Lung (tissue), 12 donors: ENCODE data around the gene MEIKIN. TPM values are rescaled to one million over a fixed set of nuclear protein-coding genes. Genes with fewer than 3 reads are reported as not detected.

Source experiments
- ATAC-seq: fragments of 200-7000 bp; cut with Tn5 transposase; one replicate; pipeline ENCODE4 v1.9.1; 2020; ENCODE audit warnings: moderate number of reproducible peaks; ENCODE audit not compliant: insufficient read depth, low FRiP score
- DNase-seq, 3 donors: peaks; one replicate each; pipeline ENCODE4 v3.0.0-alpha.2; 2013 to 2017
- H3K27ac ChIP-seq, 2 donors: one replicate each; pipeline ENCODE4 v1.5.1; 2013; ENCODE audit warnings: mild to moderate bottlenecking in 2 of 2, moderate library complexity in 2 of 2, control low read depth in 1 of 2, inconsistent platforms in 1 of 2, low read depth in 1 of 2, low read length in 1 of 2
- H3K27me3 ChIP-seq, 3 donors: one replicate each; pipeline ENCODE4 v1.5.1; 2013; ENCODE audit warnings: low read length in 2 of 3; ENCODE audit not compliant: control insufficient read depth in 3 of 3, insufficient read depth in 3 of 3
- H3K36me3 ChIP-seq, 4 donors: one replicate each; pipeline ENCODE4 v1.5.1; 2013; ENCODE audit warnings: low read length in 4 of 4, mild to moderate bottlenecking in 1 of 4, moderate library complexity in 1 of 4; ENCODE audit not compliant: control insufficient read depth in 4 of 4, insufficient read depth in 4 of 4
- H3K4me1 ChIP-seq, 5 donors: one replicate each; pipeline ENCODE4 v1.5.1; 2013; ENCODE audit warnings: low read length in 5 of 5, mild to moderate bottlenecking in 2 of 5, moderate library complexity in 1 of 5; ENCODE audit not compliant: control insufficient read depth in 5 of 5, insufficient read depth in 5 of 5
- H3K4me3 ChIP-seq: one replicate; pipeline ENCODE4 v1.5.1; 2013; ENCODE audit warnings: mild to moderate bottlenecking, control low read depth, moderate library complexity
- H3K9ac ChIP-seq, 2 donors: one replicate each; pipeline ENCODE4 v1.5.1; 2013; ENCODE audit warnings: low read length in 2 of 2, control low read depth in 1 of 2; ENCODE audit not compliant: insufficient read depth in 1 of 2
- H3K9me3 ChIP-seq, 4 donors: one replicate each; pipeline ENCODE4 v1.5.1; 2013; ENCODE audit warnings: low read length in 3 of 4, mild to moderate bottlenecking in 1 of 4, moderate library complexity in 1 of 4; ENCODE audit not compliant: control insufficient read depth in 4 of 4, insufficient read depth in 3 of 4
- CTCF ChIP-seq: IDR thresholded peaks from 2 replicates; pipeline ENCODE4 v1.5.1; 2012; ENCODE audit warnings: mild to moderate bottlenecking; ENCODE audit errors: control extremely low read depth, extremely low read depth
- WGBS, 2 donors: extraction: QIAGEN DNeasy Blood & Tissue Kit; methylation state at CpG; one replicate each; pipeline ENCODE4 v1.1.7; 2013; 5-methylcytosine and 5-hydroxymethylcytosine counted together
- polyA plus RNA-seq, 2 donors: library from polyadenylated mRNA; stranded (reverse); fragments of 200-250 nt; gene quantifications; one replicate each; pipeline ENCODE4 v1.2.1, GENCODE V29; 2013
- total RNA-seq, 2 donors: library from RNA; depleted of rRNA in 1 of 2; stranded (reverse); fragments of >200 nt in 1 of 2; gene quantifications; one replicate each; pipeline ENCODE4 v1.2.1, GENCODE V29; 2014 to 2021
- donor health status: control.
- donor health status: control.
- donor health status: Bipolar disorder and iron deficiency.
- donor health status: healthy.
- donor health status: DM: yes; HTN: yes; CAD: no.

MEIKIN gene
- total and polyA plus RNA-seq, 4 donors: 0.08 to 0.32 TPM; not detected in 2

- ATAC-seq: no peak
- peaks cover 0 to 2% (median 0%) of the 10 kb centered on the region in 5 donors for H3K4me1 ChIP-seq
- DNase-seq: no peak
These were observed 36.1 kb upstream of the MEIKIN start for GRCh38 chr5:131981516-131981915.

GRCh38 chr5:131980696-131981095 lies 35.2 kb upstream of the MEIKIN start:
- peaks cover 0 to 2% (median 0%) of the 10 kb centered on the region in 3 donors for H3K27me3 ChIP-seq
- H3K9me3 ChIP-seq: no peaks in the 10 kb centered on the region
- peaks cover 0 to 2% (median 0%) of the 10 kb centered on the region in 5 donors for H3K4me1 ChIP-seq
- no peak for ATAC-seq
- H3K27ac ChIP-seq: no peak overlapping the region
- TF ChIP-seq CTCF: no peak
- WGBS, 2 donors: 84 to 95% methylated on average over 4 of the region's 4 CpGs
- H3K4me3 ChIP-seq: no peak overlapping the region
- no peak for DNase-seq
- H3K36me3 ChIP-seq: no peaks in the 10 kb centered on the region
- H3K9ac ChIP-seq: no peak overlapping the region

More at GRCh38 chr5:131981516-131981915, 36.1 kb upstream of the MEIKIN start:
- Histone ChIP-seq H3K4me3 (no peak overlapping the region), H3K36me3 (no peaks in the 10 kb centered on the region), H3K27me3 (peaks cover 0 to 2% (median 0%) of the 10 kb centered on the region in 3 donors), H3K9me3 (no peaks in the 10 kb centered on the region), H3K9ac (no peak overlapping the region), H3K27ac (no peak overlapping the region)
- WGBS, 2 donors: 79 to 82% methylated on average over 4 of the region's 4 CpGs
- TF ChIP-seq CTCF: no peak

GRCh38 chr5:131979816-131980215 lies 34.4 kb upstream of the MEIKIN start:
- 79 to 98% methylated on average over 4 of the region's 4 CpGs for WGBS, 2 donors
- no peak for TF ChIP-seq CTCF
- no peaks in the 10 kb centered on the region for H3K9me3 ChIP-seq
- no peak for DNase-seq
- H3K9ac ChIP-seq: no peak overlapping the region
- H3K36me3 ChIP-seq: no peaks in the 10 kb centered on the region
- H3K4me3 ChIP-seq: no peak overlapping the region
- ATAC-seq: no peak
- H3K27me3 ChIP-seq: peaks cover 0 to 2% (median 0%) of the 10 kb centered on the region in 3 donors
- no peak overlapping the region for H3K27ac ChIP-seq
- H3K4me1 ChIP-seq: peaks cover 0 to 2% (median 0%) of the 10 kb centered on the region in 5 donors

- H3K27ac ChIP-seq: no peak overlapping the region
- peaks cover 0 to 2% (median 0%) of the 10 kb centered on the region in 5 donors for H3K4me1 ChIP-seq
- H3K9me3 ChIP-seq: no peaks in the 10 kb centered on the region
- H3K27me3 ChIP-seq: no peaks in the 10 kb centered on the region
- H3K4me3 ChIP-seq: no peak overlapping the region
- H3K9ac ChIP-seq: no peak overlapping the region
- TF ChIP-seq CTCF: no peak
- ATAC-seq (no peak), DNase-seq (no peak)
- H3K36me3 ChIP-seq: no peaks in the 10 kb centered on the region
- 69 to 82% methylated on average over 2 of the region's 2 CpGs for WGBS, 2 donors
These were observed 31.7 kb upstream of the MEIKIN start for GRCh38 chr5:131977212-131977604.
